SU-DHL-6 (cell line): ENCODE measurements around the gene GABBR1.

ENCODE experiments used
- H2AFZ ChIP-seq: fragments of 200-600 bp; sonication (generic); 2 replicates; pipeline ENCODE4 v1.6.1; 2014; ENCODE audit warnings: low read depth, mild to moderate bottlenecking, moderate library complexity, mixed read lengths, antibody characterized with exemption, low read length; ENCODE audit not compliant: severe bottlenecking
- H3F3A ChIP-seq: fragments of 200-600 bp; shearing (Covaris generic); 2 replicates; pipeline ENCODE4 v1.6.0; 2016; ENCODE audit warnings: antibody characterized with exemption, mild to moderate bottlenecking; ENCODE audit not compliant: insufficient read depth
- H3K27ac ChIP-seq: fragments of 200-600 bp; sonication (generic); 2 replicates; pipeline ENCODE4 v1.5.1; 2016; ENCODE audit warnings: low read depth, mild to moderate bottlenecking, low read length, moderate library complexity, mixed read lengths
- H3K27me3 ChIP-seq: fragments of 200-600 bp; sonication (generic), shearing (Covaris generic); 2 replicates; pipeline ENCODE4 v1.6.0; 2014; ENCODE audit warnings: mild to moderate bottlenecking, low read length
- H3K36me3 ChIP-seq: fragments of 200-600 bp; sonication (generic); 2 replicates; pipeline ENCODE4 v1.6.1; 2014; ENCODE audit warnings: mild to moderate bottlenecking, low read length, mixed read lengths
- H3K4me2 ChIP-seq: fragments of 300-600, 200-600 bp; shearing (Covaris generic), sonication (generic); 2 replicates; pipeline ENCODE4 v1.6.0; 2014; ENCODE audit warnings: low read length, low read depth, mild to moderate bottlenecking; ENCODE audit not compliant: poor library complexity, severe bottlenecking
- H3K4me3 ChIP-seq: fragments of 200-600 bp; sonication (generic); 2 replicates; pipeline ENCODE4 v1.5.1; 2014; ENCODE audit warnings: antibody characterized with exemption, low read length, mild to moderate bottlenecking, mixed read lengths; ENCODE audit not compliant: insufficient read depth, poor library complexity, severe bottlenecking
- H3K79me2 ChIP-seq: fragments of 200-600 bp; sonication (generic); 2 replicates; pipeline ENCODE4 v1.6.1; 2014; ENCODE audit warnings: mild to moderate bottlenecking, low read length, moderate library complexity; ENCODE audit not compliant: insufficient read depth
- H3K9ac ChIP-seq: fragments of 200-600 bp; sonication (generic); 2 replicates; pipeline ENCODE4 v1.7.0; 2014; ENCODE audit warnings: mild to moderate bottlenecking, low read length
- H3K9me2 ChIP-seq: fragments of 200-600 bp; sonication (generic); replicated peaks from 2 replicates; pipeline ENCODE4 v1.6.1; 2014; ENCODE audit warnings: low read length; ENCODE audit not compliant: insufficient read depth
- H3K9me3 ChIP-seq: fragments of 200-600 bp; sonication (generic); 2 replicates; pipeline ENCODE4 v1.6.1; 2014; ENCODE audit warnings: low read length, mixed read lengths; ENCODE audit not compliant: insufficient read depth
- H4K20me1 ChIP-seq: fragments of 200-600 bp; sonication (generic); 2 replicates; pipeline ENCODE4 v1.6.1; 2014; ENCODE audit warnings: low read depth, mild to moderate bottlenecking, antibody characterized with exemption, low read length, moderate library complexity, mixed read lengths
- EZH2phosphoT487 ChIP-seq: fragments of 200-600 bp; sonication (generic), shearing (Covaris generic); conservative IDR thresholded peaks from 2 replicates; pipeline ENCODE4 v1.6.1; 2018; ENCODE audit warnings: mild to moderate bottlenecking, antibody characterized with exemption, low read length, moderate library complexity, mixed read lengths
- TF ChIP-seq, protein P1 (sequence below): fragments of 200-600 bp; sonication (generic); IDR thresholded peaks from one replicate; pipeline ENCODE4 v1.5.1; 2017; ENCODE audit warnings: antibody characterized with exemption, mild to moderate bottlenecking, low read length, moderate library complexity; ENCODE audit not compliant: insufficient read depth, poor library complexity, severe bottlenecking

GABBR1 gene

DNA sequence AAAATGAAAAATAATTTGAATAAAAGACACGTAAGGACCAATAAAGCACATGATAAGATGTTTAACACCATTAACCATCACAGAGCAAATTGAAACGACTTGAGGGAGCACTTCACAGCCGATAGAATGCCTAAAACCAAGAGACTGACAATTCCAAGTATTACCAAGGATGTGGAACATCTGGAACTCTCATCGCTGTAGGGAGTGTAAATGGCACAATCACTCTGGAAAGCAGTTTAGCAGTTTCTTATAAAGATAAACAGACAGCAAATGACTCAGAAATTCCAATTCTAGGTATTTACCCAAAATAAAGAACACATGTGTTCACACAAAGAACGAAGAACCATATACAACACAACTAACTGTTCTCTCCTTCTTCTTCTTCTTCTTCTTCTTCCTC lies 65.0 kb downstream of the GABBR1 start:
- Histone ChIP-seq H3K27ac (no peak overlapping the region), H2AFZ (no peak overlapping the region), H4K20me1 (no peaks in the 10 kb centered on the region), H3K36me3 (no peaks in the 10 kb centered on the region), H3K9me2 (no peaks in the 10 kb centered on the region), H3F3A (no peaks in the 10 kb centered on the region), H3K9ac (no peak overlapping the region), H3K79me2 (no peaks in the 10 kb centered on the region), H3K4me3 (no peak overlapping the region), H3K4me2 (no peak overlapping the region), H3K9me3 (no peaks in the 10 kb centered on the region), H3K27me3 (0 out of 2 replicates have a peak, but pooled peaks cover 3% of the 10 kb centered on the region)
- no peak for TF ChIP-seq EZH2phosphoT487
- TF ChIP-seq, protein P1, sequence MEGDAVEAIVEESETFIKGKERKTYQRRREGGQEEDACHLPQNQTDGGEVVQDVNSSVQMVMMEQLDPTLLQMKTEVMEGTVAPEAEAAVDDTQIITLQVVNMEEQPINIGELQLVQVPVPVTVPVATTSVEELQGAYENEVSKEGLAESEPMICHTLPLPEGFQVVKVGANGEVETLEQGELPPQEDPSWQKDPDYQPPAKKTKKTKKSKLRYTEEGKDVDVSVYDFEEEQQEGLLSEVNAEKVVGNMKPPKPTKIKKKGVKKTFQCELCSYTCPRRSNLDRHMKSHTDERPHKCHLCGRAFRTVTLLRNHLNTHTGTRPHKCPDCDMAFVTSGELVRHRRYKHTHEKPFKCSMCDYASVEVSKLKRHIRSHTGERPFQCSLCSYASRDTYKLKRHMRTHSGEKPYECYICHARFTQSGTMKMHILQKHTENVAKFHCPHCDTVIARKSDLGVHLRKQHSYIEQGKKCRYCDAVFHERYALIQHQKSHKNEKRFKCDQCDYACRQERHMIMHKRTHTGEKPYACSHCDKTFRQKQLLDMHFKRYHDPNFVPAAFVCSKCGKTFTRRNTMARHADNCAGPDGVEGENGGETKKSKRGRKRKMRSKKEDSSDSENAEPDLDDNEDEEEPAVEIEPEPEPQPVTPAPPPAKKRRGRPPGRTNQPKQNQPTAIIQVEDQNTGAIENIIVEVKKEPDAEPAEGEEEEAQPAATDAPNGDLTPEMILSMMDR: no peak

DNA sequence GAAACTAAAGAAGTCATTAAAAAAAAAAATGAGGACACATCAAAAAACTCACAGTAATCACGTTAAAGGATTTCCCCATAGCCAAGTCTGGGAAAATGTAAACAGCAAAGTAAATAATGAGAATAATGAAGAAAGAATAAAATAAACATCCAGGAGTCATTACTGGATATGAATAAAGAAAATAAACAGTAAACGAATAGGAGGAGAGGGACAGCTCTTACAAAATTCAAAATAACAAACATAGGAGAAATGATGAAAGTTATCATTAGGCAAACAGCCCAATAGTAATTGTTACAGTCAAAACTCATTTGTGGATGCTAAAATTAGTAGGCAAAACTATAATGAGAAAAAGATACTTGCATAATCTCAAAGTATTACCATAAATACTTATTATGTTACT lies 65.4 kb downstream of the GABBR1 start:
- Histone ChIP-seq H3K9me2 (no peaks in the 10 kb centered on the region), H4K20me1 (no peaks in the 10 kb centered on the region), H3K79me2 (no peaks in the 10 kb centered on the region), H3K9ac (no peak overlapping the region), H3K27me3 (0 out of 2 replicates have a peak, but pooled peaks cover 3% of the 10 kb centered on the region), H3K36me3 (no peaks in the 10 kb centered on the region), H3K4me3 (no peak overlapping the region), H3K4me2 (no peak overlapping the region), H2AFZ (no peak overlapping the region), H3K9me3 (no peaks in the 10 kb centered on the region), H3F3A (no peaks in the 10 kb centered on the region), H3K27ac (no peak overlapping the region)
- no peak for TF ChIP-seq EZH2phosphoT487
- TF ChIP-seq, protein P1: no peak

DNA sequence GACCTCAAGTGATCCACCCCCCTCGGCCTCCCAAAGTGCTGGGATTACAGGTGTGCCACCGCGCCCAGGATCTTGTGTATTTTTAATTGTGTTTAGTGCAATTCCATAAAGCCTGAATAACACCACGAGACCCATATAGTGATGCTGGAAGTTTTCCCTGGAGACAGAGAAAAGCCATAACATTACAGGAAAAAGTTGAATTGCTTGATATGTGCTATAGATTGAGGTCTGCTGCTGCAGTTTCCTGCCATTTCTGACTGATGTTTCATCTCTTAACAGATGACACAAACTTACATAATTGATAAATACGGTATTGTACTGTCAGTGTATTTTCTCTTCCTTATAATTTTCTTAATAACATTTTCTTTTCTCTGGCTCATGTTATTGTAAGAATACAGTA lies 66.1 kb downstream of the GABBR1 start:
- H3K9me2 ChIP-seq: no peaks in the 10 kb centered on the region
- no peaks in the 10 kb centered on the region for H3F3A ChIP-seq
- no peaks in the 10 kb centered on the region for H3K79me2 ChIP-seq
- no peaks in the 10 kb centered on the region for H3K36me3 ChIP-seq
- H3K4me3 ChIP-seq: no peak overlapping the region
- TF ChIP-seq, protein P1: no peak
- TF ChIP-seq EZH2phosphoT487: no peak
- H2AFZ ChIP-seq: no peak overlapping the region
- 0 out of 2 replicates have a peak, but pooled peaks cover 3% of the 10 kb centered on the region for H3K27me3 ChIP-seq
- H3K27ac ChIP-seq: no peak overlapping the region
- no peaks in the 10 kb centered on the region for H3K9me3 ChIP-seq
- no peaks in the 10 kb centered on the region for H4K20me1 ChIP-seq
- no peak overlapping the region for H3K4me2 ChIP-seq
- no peak overlapping the region for H3K9ac ChIP-seq
